Activated B cell treated with CpG ODN at 0.5 μM for 24 hours (primary cell): Measurements from ENCODE around the gene MAML1. TPM values are rescaled to one million over a fixed set of nuclear protein-coding genes. Genes with fewer than 3 reads are reported as not detected.

Source experiments
- ATAC-seq: fragments of 200-7000 bp; cut with Tn5 transposase; one replicate; pipeline ENCODE4 v1.10.0; 2021; ENCODE audit warnings: low read depth, mild to moderate bottlenecking, moderate library complexity
- CTCF ChIA-PET: fragments of 350-600 bp; sonication (Branson Sonifier 250); formaldehyde crosslinking; loops from one replicate; lab custom pipeline; 2021; ENCODE audit warnings: antibody characterized with exemption; lab: Charles Lee
- POLR2A ChIA-PET: fragments of 350-600 bp; sonication (Branson Sonifier 250); formaldehyde crosslinking; loops from one replicate; lab custom pipeline; 2021; ENCODE audit warnings: antibody characterized with exemption; lab: Charles Lee
- DNase-seq: peaks from one replicate; pipeline ENCODE4 v3.0.0; 2022
- H3K27ac Mint-ChIP-seq: one replicate; pipeline ENCODE4 v1.8.0; 2020; ENCODE audit warnings: mixed read lengths
- H3K27me3 Mint-ChIP-seq: one replicate; pipeline ENCODE4 v1.8.0; 2021; ENCODE audit warnings: mixed read lengths
- H3K36me3 Mint-ChIP-seq: one replicate; pipeline ENCODE4 v1.8.0; 2021; ENCODE audit warnings: low read depth, mixed read lengths
- H3K4me1 Mint-ChIP-seq: one replicate; pipeline ENCODE4 v1.8.0; 2021; ENCODE audit warnings: mixed read lengths
- H3K4me3 Mint-ChIP-seq: one replicate; pipeline ENCODE4 v1.8.0; 2020; ENCODE audit warnings: mild to moderate bottlenecking, mixed read lengths
- H3K9me3 Mint-ChIP-seq: one replicate; pipeline ENCODE4 v1.8.0; 2020; ENCODE audit warnings: mixed read lengths
- intact Hi-C: fragments of 100-400 bp; cut with micrococcal nuclease; formaldehyde crosslinking; loops from one replicate; pipeline ENCODE4 v1.15.1; 2024
- total RNA-seq: library from RNA; stranded (reverse); gene quantifications from 2 replicates; pipeline ENCODE4 v1.2.3, GENCODE V29; 2022
- TF ChIP-seq, protein P1 (sequence below): fragments of 200-600 bp; IDR thresholded peaks from one replicate; pipeline ENCODE4 v1.8.0; 2022; ENCODE audit warnings: antibody characterized with exemption, mild to moderate bottlenecking

MAML1 gene
- total RNA-seq, 1 donor from 2014 or later = 38.8 TPM

DNA sequence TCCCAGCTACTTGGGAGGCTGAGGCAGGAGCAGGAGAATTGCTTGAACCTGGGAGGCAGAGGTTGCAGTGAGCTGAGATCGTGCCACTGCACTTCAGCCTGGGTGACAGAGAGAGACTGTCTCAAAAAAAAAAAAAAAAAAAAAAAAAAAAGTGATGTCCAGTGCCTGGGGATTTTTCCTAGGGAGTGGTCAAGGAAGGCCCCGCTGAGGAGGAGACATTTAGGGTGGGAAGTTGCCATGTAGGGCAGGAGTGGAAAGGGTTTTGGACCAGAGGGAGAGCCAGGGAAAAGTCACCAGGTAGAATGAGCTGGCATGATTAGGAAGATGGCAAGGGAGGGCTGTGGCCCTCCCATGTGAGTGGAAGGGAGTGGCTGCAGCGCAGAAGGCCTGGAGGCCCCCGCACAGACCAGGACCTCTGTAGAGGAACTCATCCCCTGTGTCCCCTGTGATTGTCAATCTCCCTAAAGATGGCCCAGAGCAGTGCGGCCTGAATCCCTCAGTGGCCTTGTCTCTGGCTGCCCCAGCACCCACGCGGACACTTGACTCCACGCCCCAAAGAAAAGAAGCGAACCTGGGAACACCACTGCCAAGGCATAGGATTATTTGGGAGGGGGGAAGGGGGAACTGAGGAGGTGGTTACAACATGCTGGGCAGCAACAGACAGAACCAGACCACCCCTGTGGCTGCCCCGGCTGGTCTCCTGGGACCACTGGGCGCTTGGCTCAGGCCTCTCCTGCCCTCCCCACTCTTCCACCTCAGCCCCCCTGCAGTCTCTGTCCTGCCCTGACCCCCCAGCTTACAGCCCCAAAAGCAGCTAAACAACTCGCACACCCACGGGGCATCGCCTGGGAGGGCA, 85.5 kb downstream of the MAML1 start:
- Mint-ChIP-seq H3K27me3 (no peaks in the 10 kb centered on the region), H3K36me3 (peaks cover 19% of the 10 kb centered on the region), H3K9me3 (no peaks in the 10 kb centered on the region), H3K4me1 (peaks cover 54% of the 10 kb centered on the region), H3K4me3 (peak overlapping the region; percentile 84), H3K27ac (peak overlapping the region; percentile 92)
- intact Hi-C loops = loop anchor here (2.0 kb wide), 1 partner anchor 267 kb away; the partner anchor contains the start of gene RUFY1
- TF ChIP-seq, protein P1, sequence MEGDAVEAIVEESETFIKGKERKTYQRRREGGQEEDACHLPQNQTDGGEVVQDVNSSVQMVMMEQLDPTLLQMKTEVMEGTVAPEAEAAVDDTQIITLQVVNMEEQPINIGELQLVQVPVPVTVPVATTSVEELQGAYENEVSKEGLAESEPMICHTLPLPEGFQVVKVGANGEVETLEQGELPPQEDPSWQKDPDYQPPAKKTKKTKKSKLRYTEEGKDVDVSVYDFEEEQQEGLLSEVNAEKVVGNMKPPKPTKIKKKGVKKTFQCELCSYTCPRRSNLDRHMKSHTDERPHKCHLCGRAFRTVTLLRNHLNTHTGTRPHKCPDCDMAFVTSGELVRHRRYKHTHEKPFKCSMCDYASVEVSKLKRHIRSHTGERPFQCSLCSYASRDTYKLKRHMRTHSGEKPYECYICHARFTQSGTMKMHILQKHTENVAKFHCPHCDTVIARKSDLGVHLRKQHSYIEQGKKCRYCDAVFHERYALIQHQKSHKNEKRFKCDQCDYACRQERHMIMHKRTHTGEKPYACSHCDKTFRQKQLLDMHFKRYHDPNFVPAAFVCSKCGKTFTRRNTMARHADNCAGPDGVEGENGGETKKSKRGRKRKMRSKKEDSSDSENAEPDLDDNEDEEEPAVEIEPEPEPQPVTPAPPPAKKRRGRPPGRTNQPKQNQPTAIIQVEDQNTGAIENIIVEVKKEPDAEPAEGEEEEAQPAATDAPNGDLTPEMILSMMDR = no peak
- DNase-seq = no peak
- POLR2A ChIA-PET = interaction anchor here (0.7 to 5.2 kb wide), 6 partner anchors 11 to 196 kb away, joined by 4 to 58 read pairs (median 12); partner anchors contain the start of genes MGAT4B and MRNIP
- CTCF ChIA-PET = no interaction called here
- ATAC-seq = no peak

DNA sequence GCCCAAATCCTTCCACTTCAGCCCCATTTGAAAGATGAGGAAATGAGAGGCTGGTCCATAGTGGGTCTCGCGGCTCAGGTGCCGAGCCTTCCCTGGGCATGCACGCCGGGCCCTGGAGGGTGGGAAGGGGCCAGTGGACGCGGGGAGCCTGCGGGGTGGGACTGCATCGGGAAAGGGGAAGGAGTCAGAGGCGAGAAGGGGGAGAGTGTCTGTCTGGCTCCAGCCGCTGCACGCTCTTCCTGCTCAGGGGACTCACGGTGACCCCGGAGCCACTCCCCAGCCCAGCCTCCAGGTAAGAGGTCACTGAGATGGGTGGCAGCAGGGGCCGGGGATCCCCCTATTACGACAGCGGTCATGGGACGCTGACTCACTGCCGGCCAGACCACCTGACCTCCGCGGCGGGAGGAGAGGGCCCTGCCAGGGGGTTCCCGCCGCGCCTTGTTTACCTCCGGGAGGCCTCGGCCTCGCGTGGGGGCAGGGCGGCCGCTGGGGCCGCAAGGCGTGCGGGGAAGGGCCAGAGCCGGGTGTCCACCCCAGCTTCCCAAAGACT, 86.2 kb downstream of the MAML1 start:
- no peaks in the 10 kb centered on the region for H3K9me3 Mint-ChIP-seq
- TF ChIP-seq, protein P1 = no peak
- ATAC-seq (peak; percentile 57), DNase-seq (peak; percentile 92)
- H3K36me3 Mint-ChIP-seq = peaks cover 24% of the 10 kb centered on the region
- no peaks in the 10 kb centered on the region for H3K27me3 Mint-ChIP-seq
- intact Hi-C loops = loop anchor here (1.0 to 2.0 kb wide), 4 partner anchors 8 to 268 kb away; partner anchors contain the start of genes MAML1 and RUFY1
- peaks cover 60% of the 10 kb centered on the region for H3K4me1 Mint-ChIP-seq
- H3K27ac Mint-ChIP-seq = peak overlapping the region; percentile 92
- ChIA-PET POLR2A (interaction anchor here (0.6 to 5.2 kb wide), 11 partner anchors 8 to 119 kb away, joined by 4 to 58 read pairs (median 12); partner anchors contain the start of genes MAML1, MGAT4B and MRNIP), CTCF (interaction anchor here (2.5 kb wide), 1 partner anchor 17 kb away, joined by 16 read pairs; no protein-coding TSS in a partner anchor)
- peak overlapping the region; percentile 84 for H3K4me3 Mint-ChIP-seq

DNA sequence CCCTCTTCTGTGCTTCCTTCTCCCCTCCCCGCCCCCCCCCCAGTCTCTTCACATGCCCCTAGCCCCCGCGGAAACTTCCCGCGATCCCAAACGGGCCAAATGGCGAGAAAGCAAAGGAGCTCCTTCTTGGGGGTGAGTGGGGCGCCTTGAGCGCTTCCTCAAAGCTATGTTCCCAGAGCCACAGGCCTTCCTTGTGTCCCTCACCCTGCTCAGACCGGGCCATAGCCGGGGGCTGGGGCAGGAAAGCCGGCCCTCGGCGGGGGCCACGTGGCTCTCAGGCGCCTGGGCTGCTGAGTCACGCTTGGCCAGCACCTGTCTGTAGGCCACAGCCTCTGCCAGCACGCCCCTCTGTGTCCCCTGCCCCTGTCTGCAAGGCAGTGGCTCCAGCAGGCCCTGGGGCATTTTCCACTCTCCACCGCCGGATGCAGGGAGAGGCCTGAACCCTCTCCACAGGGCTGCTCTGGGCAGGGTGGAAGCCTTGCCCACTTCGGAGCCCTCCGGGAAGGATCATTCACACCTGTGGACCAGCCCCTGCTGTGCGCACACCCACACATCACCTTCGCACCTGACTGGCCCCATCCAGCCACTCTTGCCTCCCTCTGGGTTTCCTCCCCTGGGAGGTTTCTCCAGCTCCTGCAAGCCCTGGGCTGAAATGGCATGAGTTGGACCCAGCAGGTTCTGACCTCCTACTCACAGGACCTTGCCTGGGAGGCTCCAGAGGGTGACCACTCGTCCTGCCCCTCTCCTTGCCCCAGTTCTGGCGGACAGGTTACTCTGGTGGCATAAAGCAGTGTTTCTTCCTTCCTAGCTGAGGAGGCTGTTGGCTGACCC, 86.9 kb downstream of the MAML1 start:
- H3K9me3 Mint-ChIP-seq = no peaks in the 10 kb centered on the region
- intact Hi-C loops = loop anchor here (1.0 to 5.0 kb wide), 8 partner anchors 8 to 269 kb away; partner anchors contain the start of genes HNRNPH1, MAML1, RUFY1 and TBC1D9B
- ATAC-seq (peak; percentile 16), DNase-seq (peak; percentile 65)
- H3K4me1 Mint-ChIP-seq = peaks cover 61% of the 10 kb centered on the region
- ChIA-PET CTCF (interaction anchor here (1.0 to 2.5 kb wide), 3 partner anchors 17 to 156 kb away, joined by 3 to 16 read pairs (median 3); no protein-coding TSS in a partner anchor), POLR2A (interaction anchor here (0.6 to 5.2 kb wide), 19 partner anchors 8 to 1011 kb away, joined by 3 to 58 read pairs (median 8); partner anchors contain the start of genes HNRNPH1, MAML1, MGAT4B and MRNIP)
- no peaks in the 10 kb centered on the region for H3K27me3 Mint-ChIP-seq
- peak overlapping the region; percentile 92 for H3K27ac Mint-ChIP-seq
- H3K4me3 Mint-ChIP-seq = peak overlapping the region; percentile 83
- peaks cover 31% of the 10 kb centered on the region for H3K36me3 Mint-ChIP-seq
- TF ChIP-seq, protein P1 = no peak

DNA sequence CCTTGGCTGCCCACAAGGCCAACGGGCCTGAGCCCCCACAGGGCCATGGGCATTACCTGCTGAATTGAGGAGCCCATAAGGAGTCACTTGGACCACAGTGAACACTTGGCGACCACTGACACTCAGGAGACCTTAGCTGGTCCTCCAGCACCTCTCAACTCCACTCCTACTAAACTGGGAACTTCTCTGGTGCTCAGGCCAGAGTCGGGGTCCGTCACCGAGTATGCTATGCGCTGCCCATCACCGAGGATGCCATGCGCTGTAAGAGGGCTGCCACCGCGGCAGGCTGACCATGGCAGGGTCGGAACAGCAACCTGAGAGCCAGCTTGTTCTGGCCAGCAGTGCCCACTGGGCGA, 87.5 kb downstream of the MAML1 start:
- POLR2A ChIA-PET = interaction anchor here (0.6 to 5.2 kb wide), 20 partner anchors 9 to 1011 kb away, joined by 3 to 58 read pairs (median 8); partner anchors contain the start of genes HNRNPH1, MAML1, MGAT4B and MRNIP
- H3K4me3 Mint-ChIP-seq = peak overlapping the region; percentile 83
- TF ChIP-seq, protein P1 = no peak
- CTCF ChIA-PET = interaction anchor here (1.0 to 2.5 kb wide), 3 partner anchors 18 to 155 kb away, joined by 3 to 16 read pairs (median 3); no protein-coding TSS in a partner anchor
- intact Hi-C loops = loop anchor here (2.0 to 5.0 kb wide), 4 partner anchors 17 to 197 kb away; partner anchors contain the start of genes HNRNPH1 and TBC1D9B
- DNase-seq = peak; percentile 46
- peak overlapping the region; percentile 92 for H3K27ac Mint-ChIP-seq
- peaks cover 67% of the 10 kb centered on the region for H3K4me1 Mint-ChIP-seq
- ATAC-seq = no peak
- no peaks in the 10 kb centered on the region for H3K9me3 Mint-ChIP-seq
- H3K36me3 Mint-ChIP-seq = peaks cover 37% of the 10 kb centered on the region
- H3K27me3 Mint-ChIP-seq = no peaks in the 10 kb centered on the region
